Activated T-cell treated with anti-CD3 and anti-CD28 coated beads, Interleukin-2, amount 50 U/mL, for 48 hours (primary cell): ENCODE data around the gene NABP1.
"Not testable (repeated sequence)": the region's sequence is repeated elsewhere in the genome, so short reads cannot be mapped to it uniquely, and the experiment has no call there.

Experiments
- DNase-seq, 2 experiments: peaks; one replicate each; pipeline ENCODE4 v3.0.0-alpha.2; 2020

The NABP1 gene, protein sequence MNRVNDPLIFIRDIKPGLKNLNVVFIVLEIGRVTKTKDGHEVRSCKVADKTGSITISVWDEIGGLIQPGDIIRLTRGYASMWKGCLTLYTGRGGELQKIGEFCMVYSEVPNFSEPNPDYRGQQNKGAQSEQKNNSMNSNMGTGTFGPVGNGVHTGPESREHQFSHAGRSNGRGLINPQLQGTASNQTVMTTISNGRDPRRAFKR

DNA sequence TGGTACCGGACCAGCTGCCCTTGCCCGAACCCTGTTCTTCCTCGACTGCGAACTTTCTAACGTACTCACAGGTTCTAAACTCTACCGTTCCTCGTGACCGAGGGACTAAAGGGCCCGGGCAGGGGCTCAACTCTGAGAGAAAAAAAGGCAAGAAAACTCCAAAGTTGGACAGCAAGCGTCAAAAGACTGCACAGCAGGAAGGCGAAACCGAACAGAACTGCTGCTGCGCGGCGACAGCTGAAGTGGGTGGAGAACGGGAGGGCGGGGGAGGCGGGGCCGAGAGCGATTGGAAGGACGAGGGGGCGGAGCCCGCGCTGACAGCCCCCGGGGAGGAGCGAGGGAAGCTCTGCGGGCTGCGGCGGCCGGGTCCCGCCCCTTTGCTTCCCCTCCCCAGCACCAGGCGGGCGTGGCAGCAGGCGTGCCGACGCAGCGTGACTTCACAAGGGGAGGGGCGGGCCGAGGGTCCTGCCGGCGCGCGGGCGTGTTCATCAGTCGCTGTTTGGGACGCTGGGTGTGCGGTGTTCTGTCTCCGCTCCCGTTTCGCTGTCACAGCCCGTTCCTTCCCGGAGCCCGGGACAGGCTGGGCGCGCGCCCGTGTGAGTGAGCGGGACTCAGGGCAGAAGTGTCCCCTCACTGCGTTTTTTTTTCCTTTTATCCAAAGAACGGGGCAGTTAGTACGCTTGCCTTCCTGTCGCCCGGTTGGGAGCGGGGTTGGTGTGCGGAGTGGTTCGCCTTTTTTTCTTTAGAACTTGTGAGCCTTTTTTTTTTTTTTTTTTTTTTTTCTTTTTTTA, at the start of gene NABP1:
Gene NABP1 (plus strand): TSS at position 491 of the 791 bp plus-strand sequence. CDS start 479 bp downstream, outside the sequence.
- peak; percentile 98 to 99 for DNase-seq

DNA sequence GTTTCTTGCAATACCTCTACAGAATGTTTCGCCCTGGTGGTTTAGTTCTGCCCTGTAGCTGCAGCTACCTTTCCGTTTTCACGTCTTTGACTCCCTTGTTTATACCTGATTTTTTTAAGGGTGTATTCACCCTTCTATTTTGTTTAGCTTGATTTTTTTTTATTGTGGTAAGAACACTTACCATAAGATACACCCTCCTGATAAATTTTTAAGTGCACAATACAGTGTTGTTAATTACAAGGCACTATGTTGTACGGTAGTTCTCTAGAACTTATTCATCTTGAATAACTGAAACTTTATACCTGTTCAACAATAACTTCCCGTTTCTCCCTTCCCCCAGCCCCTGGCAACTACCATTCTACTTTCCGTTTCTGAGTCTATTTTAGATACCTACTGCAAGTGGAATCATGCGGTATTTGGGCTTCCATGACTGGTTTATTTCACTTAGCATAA, 48.9 kb upstream of the NABP1 start:
- no peak for DNase-seq

DNA sequence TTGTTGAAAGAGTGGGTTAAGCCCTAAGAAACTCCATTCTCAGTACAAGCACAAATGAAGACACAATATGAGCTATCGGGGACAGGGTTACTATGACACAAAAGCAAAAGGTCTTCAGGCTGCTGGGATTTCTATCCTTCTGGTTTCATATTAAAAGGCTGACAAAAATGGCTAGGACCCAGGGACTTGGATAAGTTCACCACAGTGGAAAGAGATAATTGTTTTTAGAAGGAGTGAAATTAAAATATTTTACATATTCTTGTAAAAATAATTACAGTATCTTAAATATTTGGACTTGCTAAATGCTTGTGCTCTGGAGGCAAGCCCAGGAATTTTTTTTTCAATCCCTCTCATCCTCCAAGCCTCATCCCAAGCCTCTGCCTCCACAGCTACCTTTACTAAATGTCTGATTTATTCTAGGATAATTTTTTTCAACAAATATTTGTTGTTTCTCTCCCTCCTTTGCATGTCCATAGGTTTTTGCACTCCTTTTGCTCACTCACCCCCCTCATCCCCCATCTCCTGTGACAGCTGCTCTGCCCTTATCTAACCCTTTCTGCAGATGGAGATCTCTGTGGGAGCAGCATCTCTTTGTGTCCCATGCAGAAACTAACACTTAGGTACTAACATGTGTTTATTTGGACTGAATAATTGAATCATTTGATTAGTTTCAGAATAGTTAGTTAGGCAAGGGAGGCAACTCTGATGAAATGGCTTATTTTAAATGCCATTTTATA, 47.8 kb upstream of the NABP1 start:
- DNase-seq = no peak

DNA sequence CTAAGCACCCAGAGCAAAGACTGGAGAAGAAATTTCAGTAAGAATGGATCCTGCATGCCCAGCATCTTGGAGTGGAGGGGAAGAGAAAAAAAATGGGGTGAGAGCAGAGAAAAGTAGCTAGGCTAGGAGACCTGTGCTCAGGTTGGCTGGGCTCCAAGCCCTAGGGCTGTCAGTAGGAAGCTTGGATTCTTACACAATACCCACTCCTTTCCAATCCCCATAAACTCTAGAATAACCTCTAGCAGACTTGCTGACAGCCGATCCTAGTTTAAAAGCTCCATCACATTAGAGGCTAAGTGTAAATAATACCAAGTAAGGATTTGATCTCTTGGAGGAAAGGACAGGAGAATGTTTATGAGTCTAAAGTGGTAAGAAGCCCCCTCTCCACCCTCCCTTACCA, 46.2 kb upstream of the NABP1 start:
- DNase-seq = no peak

DNA sequence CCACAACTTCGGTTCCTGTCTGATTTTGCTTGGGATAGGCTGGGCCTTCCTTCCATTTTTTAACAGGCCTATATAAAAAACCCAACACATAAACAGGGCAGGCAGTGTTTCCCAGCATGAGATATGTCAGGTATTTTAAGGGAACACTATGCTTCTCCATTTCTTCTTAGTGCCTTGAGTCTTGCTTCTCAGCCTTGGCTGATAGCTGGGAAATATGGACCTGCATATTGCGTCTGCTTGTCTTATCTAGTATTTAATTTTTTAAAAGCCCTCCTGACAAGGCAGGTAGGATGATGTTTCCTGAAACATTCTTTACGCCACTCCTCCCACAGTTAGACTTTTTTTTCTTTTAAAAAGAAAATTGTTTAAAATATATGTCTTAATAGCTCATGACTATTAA, 45.5 kb upstream of the NABP1 start:
- DNase-seq = no peak

DNA sequence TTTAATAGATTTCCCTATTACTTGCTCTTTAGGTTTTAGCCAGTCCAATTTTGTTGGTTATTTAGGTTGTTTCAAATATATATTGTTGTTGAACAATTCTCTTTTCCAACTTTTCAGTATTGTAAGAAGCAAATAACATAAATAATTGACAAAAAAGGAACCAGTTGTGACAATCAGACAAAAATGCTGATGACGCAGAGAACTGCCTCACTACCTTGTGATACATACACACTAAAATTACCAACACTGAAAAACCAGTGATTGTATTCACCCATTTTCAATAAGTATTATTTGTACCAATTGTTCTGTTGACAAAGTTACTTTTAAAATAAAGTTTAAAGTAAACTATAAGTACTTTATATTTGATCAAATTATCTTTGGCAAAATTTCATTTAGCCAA, 43.1 kb upstream of the NABP1 start:
- DNase-seq = no peak

DNA sequence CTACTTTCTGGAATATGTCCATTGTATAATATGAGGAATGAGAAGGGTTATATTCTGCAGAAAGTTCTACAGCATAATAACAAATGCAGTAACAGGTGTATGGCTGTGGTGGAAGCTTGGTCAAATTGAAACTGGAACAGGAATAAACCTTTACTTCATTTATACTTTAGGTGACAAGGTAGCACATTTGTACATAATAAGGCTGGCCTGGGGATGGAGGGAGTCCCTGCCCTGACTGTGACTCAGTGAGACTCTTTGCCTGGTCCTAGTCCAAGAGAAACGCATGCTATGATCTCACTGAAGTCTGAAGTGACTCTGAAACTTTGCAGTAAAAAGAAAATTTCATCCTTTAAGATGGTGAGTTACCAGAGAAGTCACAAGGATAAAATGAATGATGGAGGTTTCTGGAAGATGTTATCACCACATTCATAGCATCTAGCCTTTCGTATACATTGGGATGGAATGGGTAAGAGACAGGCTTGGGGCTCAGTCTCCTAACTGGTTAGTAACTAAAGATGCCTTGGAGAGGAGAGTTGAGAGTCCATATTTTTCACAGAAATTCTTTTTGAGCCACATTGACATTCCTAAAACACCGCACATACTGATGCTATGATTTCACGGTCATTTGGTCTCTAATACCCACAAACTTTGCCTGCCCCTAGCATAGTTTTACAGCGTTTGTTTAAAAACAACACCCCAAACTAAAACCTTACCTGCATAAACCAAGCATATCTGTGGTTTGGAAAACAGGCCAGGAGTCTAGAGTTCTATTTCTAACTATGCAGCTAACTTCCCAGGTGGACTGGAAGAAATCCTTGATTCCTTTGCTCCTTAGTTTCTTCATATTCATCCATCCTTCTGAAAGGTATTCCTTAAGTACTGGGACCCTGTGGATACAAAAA, 42.4 kb upstream of the NABP1 start:
- no peak for DNase-seq

DNA sequence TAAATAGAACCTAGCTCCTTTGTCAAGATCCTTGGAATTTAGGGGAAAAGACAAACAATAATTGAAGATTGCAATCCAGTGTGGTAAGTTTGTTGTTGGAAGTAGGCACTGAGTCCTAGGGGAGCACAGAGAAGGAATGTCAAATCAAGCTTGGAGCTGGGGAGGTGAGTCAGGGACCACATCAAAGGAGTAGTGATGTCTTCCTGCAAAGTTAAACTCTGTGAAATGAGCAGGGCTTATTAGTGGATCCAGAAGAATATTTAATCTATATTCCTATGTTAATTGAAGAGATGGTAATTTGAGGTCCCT, 41.7 kb upstream of the NABP1 start:
- DNase-seq = no peak

DNA sequence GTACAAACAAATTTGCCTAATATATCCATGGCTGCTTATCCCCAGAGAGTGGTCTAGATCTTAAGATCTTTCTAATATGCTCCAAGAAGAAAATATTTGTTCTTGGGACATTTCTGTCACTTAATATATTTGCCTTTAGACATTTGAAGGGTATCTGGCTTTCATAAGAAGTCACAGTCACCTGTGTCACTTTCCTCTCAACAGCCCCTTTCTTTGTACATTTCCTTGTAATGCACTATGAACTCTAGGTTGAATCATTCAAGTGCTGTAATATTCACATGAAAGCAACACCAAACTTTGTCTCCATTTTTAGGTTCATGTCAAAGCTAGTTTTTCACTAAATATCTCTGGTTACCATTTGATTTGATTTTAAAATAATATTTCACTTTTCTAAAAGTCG, 41.4 kb upstream of the NABP1 start:
- DNase-seq = no peak

DNA sequence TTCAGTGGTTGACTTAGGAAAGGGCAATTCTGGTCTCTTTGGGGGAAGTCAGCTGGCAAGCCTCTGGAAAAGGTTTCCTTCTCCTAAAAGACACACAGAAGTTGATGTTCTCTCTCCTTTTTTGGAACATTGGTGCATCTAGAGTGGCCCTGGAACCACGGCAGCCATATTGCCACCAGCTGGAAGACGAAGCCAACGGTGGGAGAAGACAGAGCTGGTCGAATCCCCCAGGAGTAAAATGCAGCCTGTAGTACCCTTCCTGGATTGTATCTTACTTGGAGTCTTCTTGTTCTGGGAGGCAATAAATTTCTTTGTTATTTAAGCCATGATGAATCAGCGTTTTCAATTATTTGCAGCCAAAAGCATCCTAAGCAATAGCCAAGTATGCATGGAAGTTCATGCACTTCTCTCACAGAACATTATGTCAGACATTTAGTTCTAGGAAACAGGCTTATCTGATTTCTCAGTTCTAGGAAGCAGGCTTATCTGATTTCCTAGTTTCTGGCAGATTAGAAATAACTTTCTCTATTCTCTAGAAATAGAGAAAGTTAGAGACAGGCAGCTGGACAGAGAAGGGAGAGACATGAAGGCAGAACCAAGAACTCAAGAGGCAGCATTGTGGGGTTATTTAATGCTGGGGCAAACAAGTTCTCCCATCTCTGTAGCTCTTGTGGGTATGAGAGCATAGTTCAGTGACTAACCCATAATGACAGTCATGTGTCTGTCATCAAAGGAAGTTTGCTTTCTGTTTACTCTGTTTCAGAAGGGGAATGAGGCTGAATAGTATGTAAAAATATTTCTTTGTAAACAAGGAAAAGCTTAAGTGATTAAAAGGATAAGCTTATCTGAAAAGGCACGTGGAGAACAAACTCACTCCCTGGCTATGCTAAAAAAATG, 40.5 kb upstream of the NABP1 start:
- DNase-seq = peak in 1 of 2 experiments; percentile 26

DNA sequence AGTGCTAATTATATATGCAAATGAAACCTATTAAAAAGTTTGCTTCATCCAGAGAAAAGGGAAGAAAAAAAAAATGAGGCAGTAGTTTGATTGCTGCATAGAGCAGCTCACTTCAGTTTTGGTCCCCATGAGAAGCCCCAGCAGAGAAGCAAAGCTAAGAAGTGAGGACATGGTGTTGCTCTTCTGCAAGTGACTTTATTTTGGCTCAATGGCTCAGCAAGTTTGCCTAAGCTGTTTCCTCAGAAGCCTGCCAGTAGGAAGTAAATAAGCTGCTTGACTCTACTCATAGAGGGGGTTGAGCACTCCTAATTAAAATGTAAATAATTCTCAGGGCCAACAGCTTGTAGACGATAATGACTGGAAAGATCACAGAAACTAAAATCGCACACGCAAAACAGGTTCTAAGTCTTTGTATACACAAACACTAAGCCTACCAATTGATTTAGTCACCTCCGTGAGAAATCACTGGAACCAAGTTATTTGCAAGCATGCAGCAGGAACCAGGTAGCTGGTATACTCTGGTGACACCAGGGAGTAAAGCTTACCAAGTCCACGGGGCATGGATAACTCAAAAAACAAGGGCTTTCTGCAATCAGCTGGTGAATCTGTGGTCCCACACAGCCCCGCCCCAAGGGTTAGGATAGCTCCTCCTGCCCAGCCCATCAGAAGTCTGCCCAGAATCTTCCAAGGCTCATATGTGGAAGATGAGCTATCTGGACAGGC, 39.7 kb upstream of the NABP1 start:
- peak in 1 of 2 experiments; percentile 26 for DNase-seq

DNA sequence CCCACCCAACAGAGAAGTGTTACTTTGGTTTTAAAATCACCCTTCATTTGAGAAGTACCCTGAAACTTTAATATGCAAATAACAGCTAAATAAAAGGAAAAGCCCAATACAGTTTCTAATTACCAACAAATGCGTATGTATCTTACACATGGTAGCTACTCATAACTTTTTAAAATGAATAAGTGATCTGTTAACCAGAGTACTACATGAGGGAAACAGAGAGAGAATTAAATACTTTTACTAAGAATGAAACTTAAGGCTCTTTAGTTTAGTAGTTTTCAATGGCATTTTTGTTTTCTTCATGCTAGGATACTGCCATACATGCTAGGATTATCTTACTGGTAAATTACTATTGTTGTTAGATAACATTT, 39.1 kb upstream of the NABP1 start:
- DNase-seq = no peak

DNA sequence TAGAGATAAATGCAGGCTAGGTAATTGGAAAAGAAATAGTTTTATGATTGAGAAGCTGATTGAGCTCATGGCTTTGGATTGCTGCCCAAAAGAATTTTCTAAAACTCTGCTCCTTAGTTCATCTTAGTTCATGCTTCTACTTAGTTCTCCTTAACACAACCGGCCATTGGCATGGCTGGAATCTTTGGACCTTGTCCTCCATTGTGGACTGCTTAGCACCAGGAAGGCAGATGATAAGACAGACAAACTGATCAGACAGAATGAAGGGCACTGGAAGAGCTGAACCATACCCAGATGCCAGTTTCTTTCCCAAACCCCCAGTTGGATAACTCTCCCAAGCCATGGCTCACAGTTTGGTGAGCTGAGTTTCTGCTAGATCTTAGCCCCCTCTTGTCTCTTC, 36.3 kb upstream of the NABP1 start:
- no peak for DNase-seq

DNA sequence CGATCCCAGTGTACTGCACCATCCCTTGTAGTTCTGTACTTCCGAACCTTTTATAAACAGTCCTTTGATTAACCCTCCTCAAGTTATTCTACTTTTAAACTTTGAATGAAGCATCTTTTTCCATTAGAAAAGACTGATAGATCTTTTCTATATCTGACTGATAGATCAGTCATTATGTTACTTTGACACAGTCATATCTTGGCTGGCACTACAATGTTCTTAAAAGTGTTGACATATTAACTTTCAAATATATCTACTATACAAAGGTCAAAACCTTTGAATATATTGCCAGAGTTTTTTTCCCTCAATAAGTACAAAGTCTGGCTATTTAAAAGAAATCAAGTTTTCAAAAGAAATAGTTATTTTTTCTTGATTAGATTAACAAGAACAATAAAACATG, 35.4 kb upstream of the NABP1 start:
- no peak for DNase-seq

DNA sequence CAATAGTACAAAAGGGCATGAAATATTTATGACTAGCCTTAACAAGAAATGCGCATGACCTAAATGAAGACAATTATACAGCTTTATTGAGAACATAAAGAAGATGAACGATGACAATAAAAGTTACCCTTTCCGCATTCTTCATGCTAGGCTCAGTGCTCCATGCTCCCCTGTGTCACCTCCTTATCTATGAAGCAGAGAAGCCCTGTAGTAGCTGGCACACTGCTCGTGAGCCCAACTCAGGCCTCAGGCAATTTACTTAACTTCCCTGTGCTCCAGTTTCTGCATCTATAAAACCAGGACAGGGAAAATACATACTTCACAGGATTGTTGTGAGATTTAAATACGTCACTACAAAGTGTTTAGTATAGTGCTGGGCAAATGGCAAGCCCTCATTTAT, 34.5 kb upstream of the NABP1 start:
- DNase-seq = no peak

DNA sequence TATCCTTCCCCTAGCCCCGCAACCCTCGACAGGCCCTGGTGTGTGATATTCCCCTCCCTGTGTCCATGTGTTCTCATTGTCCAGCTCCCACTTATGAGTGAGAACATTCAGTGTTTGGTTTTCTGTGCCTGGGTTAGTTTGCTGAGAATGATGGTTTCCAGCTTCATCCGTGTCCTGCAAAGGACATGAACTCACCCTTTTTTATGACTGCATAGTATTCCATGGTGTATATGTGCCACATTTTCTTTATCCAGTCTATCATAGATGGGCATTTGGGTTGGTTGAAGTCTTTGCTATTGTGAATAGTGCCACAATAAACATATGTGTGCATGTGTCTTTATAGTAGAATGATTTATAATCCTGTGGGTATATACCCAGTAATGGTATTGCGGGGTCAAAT, 33.3 kb upstream of the NABP1 start:
- DNase-seq = not testable (repeated sequence)

DNA sequence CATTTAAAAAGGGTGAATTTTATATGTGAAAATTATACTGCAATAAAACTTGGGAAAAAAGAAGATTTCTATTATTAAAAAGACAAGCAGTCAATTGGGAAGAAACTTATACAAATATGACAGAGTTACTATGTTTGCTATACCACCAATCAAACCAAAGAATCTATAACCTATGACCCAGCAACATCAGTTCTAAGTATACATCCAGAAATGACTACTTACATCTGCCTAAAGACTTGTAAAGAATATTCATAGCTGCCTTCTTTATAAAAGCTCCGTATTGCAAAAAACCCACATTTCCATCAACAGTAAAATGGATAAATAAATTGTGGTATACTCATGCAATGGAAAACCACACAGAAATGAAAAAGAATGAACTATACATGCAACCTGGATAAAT, 32.9 kb upstream of the NABP1 start:
- no peak for DNase-seq

DNA sequence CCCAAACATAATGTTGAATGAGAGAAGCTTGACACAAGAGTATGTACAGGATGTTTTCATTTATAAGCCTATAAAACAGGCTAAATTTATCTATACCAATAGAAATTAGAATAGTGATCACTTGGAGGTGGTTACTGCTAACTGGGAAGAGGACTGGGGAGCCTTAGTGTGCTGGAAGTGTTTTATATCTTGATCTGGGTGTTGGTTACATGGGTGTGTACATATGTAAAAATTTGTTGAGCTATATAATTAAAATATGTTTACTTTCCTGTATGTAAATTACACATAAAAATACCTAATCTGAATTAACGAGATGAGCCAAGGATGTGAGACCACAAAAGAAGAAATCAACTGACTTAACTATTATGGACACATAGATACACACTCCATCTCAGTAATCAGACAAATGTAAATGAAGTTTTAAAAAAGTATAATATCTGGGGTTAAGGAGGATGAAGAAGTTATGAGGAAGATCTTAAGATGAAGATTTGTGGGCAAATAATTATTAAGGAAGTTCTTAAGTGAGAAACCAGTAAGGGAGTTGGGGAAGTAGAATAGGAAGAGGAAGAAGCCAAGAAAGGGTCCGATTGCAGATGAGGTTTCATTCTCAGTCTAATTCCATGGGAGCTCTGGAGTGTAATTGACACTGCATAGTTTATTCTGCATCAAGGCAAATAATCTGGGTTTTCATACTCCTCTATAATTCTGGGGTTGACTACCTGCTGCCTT, 32.3 kb upstream of the NABP1 start:
- DNase-seq = no peak

DNA sequence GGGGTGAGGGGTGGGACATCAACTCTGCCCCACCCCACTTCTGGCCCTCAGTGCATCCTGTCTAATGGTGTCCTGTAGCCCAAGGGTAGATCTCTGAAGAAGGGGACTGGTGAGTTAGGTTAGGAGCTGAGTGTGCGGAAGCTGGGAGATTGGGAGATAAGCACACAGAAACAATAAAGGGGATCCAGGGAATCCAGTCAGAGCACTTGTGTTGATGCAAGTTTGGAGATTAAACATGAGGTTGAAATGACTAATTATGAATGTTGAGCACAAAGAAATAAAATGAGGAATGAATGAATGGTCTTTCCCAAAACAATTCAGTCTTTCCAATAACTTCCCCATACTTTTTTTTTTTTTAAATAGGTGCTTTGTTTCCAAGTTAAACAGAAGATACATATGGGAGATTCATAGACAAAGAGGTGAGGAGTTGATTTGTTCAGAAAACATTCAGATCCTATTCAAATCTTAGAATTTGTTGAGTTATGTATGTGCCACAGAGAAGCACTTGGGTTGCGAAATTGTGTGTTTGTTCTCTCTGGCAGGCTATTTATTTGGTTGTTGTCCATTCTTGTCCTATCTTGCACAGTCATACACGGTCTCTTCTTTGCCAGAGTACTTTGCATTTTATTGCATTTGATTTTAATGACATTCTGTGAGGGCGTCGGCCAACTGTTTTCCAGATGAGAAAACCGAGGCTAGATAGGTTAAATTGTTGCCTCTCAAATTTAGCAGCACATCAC, 31.6 kb upstream of the NABP1 start:
- DNase-seq = no peak

DNA sequence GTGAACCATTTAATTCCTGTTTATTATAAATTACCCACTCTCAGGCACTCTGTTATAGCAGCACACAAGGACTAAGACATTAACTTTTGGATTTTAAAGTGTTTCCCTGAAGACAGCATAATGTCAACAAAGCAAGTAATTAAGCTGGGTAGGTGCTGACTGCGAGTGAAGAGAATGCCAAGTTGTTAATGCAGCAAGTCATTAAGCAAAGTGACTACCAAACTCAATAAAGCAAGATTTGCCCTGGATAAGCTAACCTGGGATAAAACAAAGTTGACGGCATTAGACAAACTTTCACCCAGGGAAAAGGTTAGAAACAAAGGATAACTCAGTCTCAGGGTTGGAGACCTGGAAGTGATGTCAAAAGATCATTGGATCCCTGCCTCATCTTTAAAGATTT, 28.4 kb upstream of the NABP1 start:
- DNase-seq = no peak
